SW480 (cell line): Measurements from ENCODE around the gene LSM3.

Source experiments
- DNase-seq: peaks from one replicate; pipeline ENCODE4 v3.0.0-alpha.2; 2016; ENCODE audit warnings: low spot score

LSM3 gene

DNA sequence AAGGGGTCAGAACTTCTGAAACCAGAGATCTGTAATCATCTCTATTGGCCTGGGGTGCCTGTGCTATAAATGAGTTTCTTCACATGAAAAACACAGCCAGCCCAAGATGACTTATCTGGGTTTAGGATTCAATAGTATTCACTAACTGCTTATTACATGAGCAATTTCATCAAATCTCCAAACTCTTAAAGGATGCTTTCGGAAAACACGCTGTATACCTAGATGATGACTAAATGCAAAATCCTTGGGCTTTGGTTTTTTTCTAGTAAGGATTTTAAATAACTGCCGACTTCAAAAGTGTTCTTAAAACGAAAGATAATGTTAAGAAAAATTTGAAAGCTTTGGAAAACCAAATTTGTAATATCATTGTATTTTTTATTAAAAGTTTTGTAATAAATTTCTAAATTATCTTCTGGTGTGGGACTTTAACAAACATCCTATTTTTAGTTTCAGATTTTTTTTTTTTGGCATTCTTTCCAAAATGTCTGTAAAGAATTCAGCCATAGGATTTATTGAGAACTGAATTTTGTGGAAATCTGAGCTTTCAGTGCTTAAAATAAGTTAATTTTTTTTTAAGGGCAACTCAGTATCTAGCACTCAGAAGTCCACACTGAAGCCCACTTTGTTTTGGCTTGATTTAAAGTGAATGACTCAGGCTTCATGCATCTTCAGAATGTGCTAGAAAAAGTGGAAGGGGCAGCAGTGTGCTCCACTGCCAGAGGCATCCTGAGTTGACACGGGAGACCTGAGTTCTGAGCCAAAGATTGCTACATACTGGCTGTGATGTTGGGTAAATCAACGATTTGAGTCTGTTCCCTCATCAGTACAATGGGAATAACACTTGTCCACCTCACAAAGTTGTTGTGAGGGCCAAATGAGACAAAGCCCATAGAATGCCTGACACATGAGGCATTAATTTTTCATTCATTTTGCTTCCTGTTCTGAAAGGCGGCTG is 35.1 kb upstream of the LSM3 start:
- DNase-seq = peak; percentile 53

DNA sequence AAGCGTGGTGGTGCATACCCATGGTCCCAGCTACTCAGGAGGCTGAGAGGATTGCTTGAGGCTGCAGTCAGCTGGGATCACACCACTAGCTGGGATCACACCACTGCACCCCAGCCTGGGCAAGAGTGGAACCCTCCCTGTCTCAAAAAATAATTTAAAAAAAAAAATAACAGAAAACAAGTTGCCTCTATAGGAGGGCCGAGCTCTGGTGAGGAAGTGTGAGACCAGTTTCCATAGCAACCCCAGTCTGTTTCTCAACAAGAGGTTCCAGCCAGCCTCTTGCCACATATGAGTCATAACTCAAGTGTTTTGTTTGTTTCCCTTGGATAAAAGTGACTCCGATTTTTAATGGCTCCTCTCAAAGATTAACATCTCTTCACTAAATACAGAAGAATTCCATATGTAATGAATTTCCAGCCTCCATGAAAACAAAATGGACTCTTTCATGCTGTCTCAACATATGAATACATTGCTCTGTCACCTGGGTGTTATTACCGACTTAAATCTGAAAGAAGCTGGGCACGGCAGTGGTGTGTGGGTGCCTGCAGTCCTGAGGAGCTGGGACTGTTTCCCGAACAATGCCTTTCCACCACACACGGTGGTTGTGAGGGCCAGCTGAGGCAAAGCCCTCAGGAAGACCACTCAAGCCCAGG is 34.1 kb upstream of the LSM3 start:
- peak; percentile 95 for DNase-seq

GRCh38 chr3:14145236-14145635 is 33.4 kb upstream of the LSM3 start:
- DNase-seq = no peak

- no peak for DNase-seq
Measured at GRCh38 chr3:14145670-14146380, 32.8 kb upstream of the LSM3 start.

GRCh38 chr3:14146381-14147065 is 32.1 kb upstream of the LSM3 start:
- DNase-seq = no peak

DNA sequence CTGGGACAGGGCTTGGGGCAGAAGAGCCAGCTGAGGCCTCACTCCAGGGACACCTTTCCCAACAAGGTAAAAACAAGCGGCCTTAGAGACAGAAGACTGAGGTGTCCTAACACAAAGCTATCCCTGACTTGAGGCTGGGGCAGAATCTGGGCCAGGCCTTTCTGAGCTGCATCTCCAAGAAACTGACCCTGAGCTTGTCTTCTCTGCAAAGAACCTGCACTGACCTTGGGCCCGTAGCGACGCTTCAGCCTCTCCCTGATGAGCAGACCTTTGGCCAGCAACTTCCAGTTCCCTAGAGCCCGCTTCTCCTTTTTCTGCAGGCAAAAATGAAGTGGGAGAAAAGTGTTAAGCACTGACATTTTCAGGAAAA is 31.6 kb upstream of the LSM3 start:
- DNase-seq = no peak

- no peak for DNase-seq
Measured at GRCh38 chr3:14147617-14148016, 31.0 kb upstream of the LSM3 start.

- no peak for DNase-seq
Measured at GRCh38 chr3:14148041-14148985, 30.3 kb upstream of the LSM3 start.

- no peak for DNase-seq
Measured at GRCh38 chr3:14150078-14150477, 28.5 kb upstream of the LSM3 start.

- DNase-seq = no peak
Measured at GRCh38 chr3:14150491-14151230, 28.0 kb upstream of the LSM3 start.

DNA sequence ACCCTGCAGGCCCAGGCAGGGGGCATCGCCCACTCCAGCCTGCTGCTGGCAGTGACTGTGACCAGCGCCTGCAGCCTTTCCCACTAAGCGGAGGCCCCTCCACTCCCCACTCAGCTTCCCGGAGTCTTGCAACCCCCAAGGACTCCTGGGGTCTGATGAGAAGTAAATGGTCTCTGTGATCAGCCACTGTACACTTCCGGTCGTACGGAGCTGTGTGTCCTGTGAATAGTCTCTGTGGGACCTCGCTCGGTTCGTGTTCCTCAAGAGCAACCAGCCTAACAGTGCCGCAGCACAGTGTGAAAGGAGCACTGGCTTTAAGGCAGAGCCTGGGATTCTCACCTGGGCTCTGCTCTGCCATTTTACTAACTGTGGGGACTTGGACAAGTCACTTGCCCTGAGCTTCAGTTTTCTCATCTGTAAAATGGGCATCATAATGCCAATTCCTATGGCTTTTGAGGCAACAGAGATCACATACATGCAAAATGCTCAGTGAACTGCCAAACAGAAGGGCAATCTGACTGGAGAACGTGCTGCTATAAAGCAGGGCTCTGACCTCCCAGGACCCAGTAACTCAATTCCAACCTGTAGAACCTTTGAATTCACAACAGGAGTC is 27.0 kb upstream of the LSM3 start:
- no peak for DNase-seq

- no peak for DNase-seq
Measured at GRCh38 chr3:14152233-14152962, 26.2 kb upstream of the LSM3 start.

GRCh38 chr3:14152963-14153355 is 25.7 kb upstream of the LSM3 start:
- DNase-seq = no peak

DNA sequence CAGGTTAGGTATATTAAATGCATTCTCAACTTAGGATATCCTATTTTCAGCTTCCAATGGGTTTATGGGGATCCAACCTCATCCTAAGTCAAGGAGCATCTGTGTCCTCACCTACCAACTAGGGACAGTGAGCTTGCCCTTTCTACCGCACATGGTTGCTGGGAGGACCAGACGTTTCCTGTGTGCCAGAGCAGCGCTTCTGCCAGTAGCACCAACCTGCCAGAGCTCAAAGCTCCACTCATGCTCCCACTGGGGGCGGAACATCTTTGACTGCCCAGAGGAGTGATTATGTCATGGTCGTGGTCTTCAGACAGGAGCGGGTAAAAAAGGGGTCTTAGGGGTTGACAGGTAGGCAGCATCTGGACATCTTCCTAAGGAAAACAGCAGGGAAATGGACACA is 25.0 kb upstream of the LSM3 start:
- DNase-seq = no peak

DNA sequence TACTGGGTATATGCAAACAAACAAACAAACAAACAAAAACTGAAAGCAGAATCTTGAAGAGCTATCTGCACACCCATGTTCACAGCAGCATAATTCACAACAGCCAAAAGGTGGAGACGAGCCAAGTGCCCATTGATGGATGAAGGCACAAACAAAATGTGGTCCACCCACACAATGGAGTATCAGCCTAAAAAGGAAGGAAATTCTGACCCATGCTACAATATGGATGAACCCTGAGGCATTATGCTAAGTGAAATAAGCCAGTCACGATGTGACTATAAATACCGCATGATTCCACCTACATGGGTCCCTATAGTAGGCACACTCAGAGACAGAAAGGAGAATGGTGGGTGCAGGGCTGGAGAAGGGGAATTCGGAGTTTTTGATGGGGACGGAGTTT is 24.3 kb upstream of the LSM3 start:
- DNase-seq = no peak

- DNase-seq = no peak
Measured at GRCh38 chr3:14154895-14155440, 23.6 kb upstream of the LSM3 start.

DNA sequence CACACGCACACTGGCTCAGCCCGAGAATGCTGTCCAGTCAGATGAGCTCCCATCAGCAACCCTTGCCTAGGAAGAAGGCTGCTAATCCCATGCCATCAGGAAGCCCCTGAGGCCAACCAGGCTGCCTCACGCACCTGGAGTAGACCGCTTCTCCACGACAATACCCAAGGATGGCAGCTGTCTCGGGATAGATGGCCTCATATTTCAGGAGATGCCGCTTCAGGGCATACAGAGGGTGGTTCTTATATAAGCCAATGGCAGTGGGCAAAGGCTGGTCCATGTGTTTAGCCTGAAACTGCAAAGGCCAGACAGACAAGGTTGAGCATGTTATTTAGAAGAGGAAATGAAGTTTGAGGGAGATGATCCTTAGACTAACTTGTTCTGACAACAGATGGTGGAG is 22.4 kb upstream of the LSM3 start:
- DNase-seq = no peak

GRCh38 chr3:14156843-14157561 is 21.6 kb upstream of the LSM3 start:
- no peak for DNase-seq
